Neural cell (in vitro differentiated cells): Measurements from ENCODE around the gene FANCI. TPM values are rescaled to one million over a fixed set of nuclear protein-coding genes. Genes with fewer than 3 reads are reported as not detected.

Source experiments
- H2AFZ ChIP-seq: fragments of 200-600, 300-800 bp; sonication (generic), shearing (Covaris generic); 2 replicates; pipeline ENCODE4 v1.6.0; 2014; ENCODE audit warnings: low read depth, mild to moderate bottlenecking, antibody characterized with exemption, low read length, moderate library complexity
- H3F3A ChIP-seq: fragments of 200-600 bp; shearing (Covaris generic); 2 replicates; pipeline ENCODE4 v1.6.1; 2016; ENCODE audit warnings: mild to moderate bottlenecking, moderate library complexity, mixed read lengths, antibody characterized with exemption, low read length; ENCODE audit not compliant: insufficient read depth, poor library complexity, severe bottlenecking
- H3K27ac ChIP-seq: fragments of 200-600, 300-800 bp; sonication (generic), shearing (Covaris generic); 2 replicates; pipeline ENCODE4 v1.5.1; 2014; ENCODE audit warnings: mild to moderate bottlenecking, low read length, moderate library complexity
- H3K27me3 ChIP-seq: fragments of 300-800, 200-600 bp; sonication (generic), shearing (Covaris generic); 2 replicates; pipeline ENCODE4 v1.6.0; 2014; ENCODE audit warnings: mild to moderate bottlenecking, low read depth, low read length, moderate library complexity; ENCODE audit not compliant: insufficient read depth
- H3K36me3 ChIP-seq: fragments of 300-800, 200-600 bp; sonication (generic), shearing (Covaris generic); 2 replicates; pipeline ENCODE4 v1.5.1; 2014; ENCODE audit warnings: mild to moderate bottlenecking, antibody characterized with exemption, low read length, moderate library complexity; ENCODE audit not compliant: insufficient read depth
- H3K4me2 ChIP-seq: fragments of 300-800, 200-600 bp; sonication (generic), shearing (Covaris generic); 2 replicates; pipeline ENCODE4 v1.6.0; 2014; ENCODE audit warnings: mild to moderate bottlenecking, low read length
- H3K4me3 ChIP-seq: fragments of 300-800, 200-600 bp; sonication (generic), shearing (Covaris generic); 2 replicates; pipeline ENCODE4 v1.5.1; 2014; ENCODE audit warnings: mild to moderate bottlenecking, low read length, moderate library complexity
- H3K79me2 ChIP-seq: fragments of 200-600 bp; shearing (Covaris generic); replicated peaks from 2 replicates; pipeline ENCODE4 v1.6.0; 2014; ENCODE audit warnings: mild to moderate bottlenecking, low read length, moderate library complexity; ENCODE audit not compliant: insufficient read depth
- H3K9ac ChIP-seq: fragments of 300-800, 200-600 bp; sonication (generic), shearing (Covaris generic); 2 replicates; pipeline ENCODE4 v1.6.1; 2016; ENCODE audit warnings: mild to moderate bottlenecking, low read length, mixed read lengths
- H3K9me2 ChIP-seq: fragments of 200-600 bp; shearing (Covaris generic); 2 replicates; pipeline ENCODE4 v1.6.1; 2016; ENCODE audit warnings: mild to moderate bottlenecking, low read length, mixed read lengths; ENCODE audit not compliant: insufficient read depth
- H3K9me3 ChIP-seq: fragments of 200-600, 300-800 bp; sonication (generic), shearing (Covaris generic); 2 replicates; pipeline ENCODE4 v1.6.1; 2016; ENCODE audit warnings: mild to moderate bottlenecking, mixed run types, low read length, moderate library complexity, mixed read lengths
- H4K20me1 ChIP-seq: fragments of 200-600 bp; shearing (Covaris generic); 2 replicates; pipeline ENCODE4 v1.6.1; 2016; ENCODE audit warnings: mild to moderate bottlenecking, mixed run types; ENCODE audit not compliant: insufficient read depth
- EP300 ChIP-seq: fragments of 450-650 bp; conservative IDR thresholded peaks from 2 replicates; pipeline ENCODE4 v1.6.1; 2014; ENCODE audit warnings: antibody characterized with exemption, mild to moderate bottlenecking, moderate library complexity; ENCODE audit not compliant: poor library complexity, severe bottlenecking
- EZH2 ChIP-seq: fragments of 200-600, 300-800 bp; shearing (Covaris generic), sonication (generic); IDR thresholded peaks from 2 replicates; pipeline ENCODE4 v1.6.1; 2014; ENCODE audit warnings: antibody characterized with exemption, low read length, borderline replicate concordance, mild to moderate bottlenecking; ENCODE audit not compliant: insufficient read depth, poor library complexity, severe bottlenecking
- MXI1 ChIP-seq: fragments of 450-650 bp; conservative IDR thresholded peaks from 2 replicates; pipeline ENCODE4 v1.6.1; 2014; ENCODE audit warnings: antibody characterized with exemption, mild to moderate bottlenecking; ENCODE audit not compliant: poor library complexity, severe bottlenecking
- POLR2AphosphoS5 ChIP-seq: IDR thresholded peaks from 2 replicates; pipeline ENCODE4 v1.6.1; 2012
- RAD21 ChIP-seq: fragments of 450-650 bp; conservative IDR thresholded peaks from 2 replicates; pipeline ENCODE4 v1.6.1; 2014; ENCODE audit warnings: antibody characterized with exemption, mild to moderate bottlenecking, moderate library complexity
- SMC3 ChIP-seq: fragments of 450-650 bp; conservative IDR thresholded peaks from 2 replicates; pipeline ENCODE4 v1.6.1; 2014; ENCODE audit warnings: antibody characterized with exemption, mild to moderate bottlenecking, moderate library complexity; ENCODE audit not compliant: poor library complexity
- TAF1 ChIP-seq: IDR thresholded peaks from 2 replicates; pipeline ENCODE4 v1.6.1; 2012; ENCODE audit warnings: low read depth
- polyA plus RNA-seq: library from polyadenylated mRNA; depleted of rRNA; stranded (reverse); fragments of >200 nt; gene quantifications from 2 replicates; pipeline ENCODE4 v1.2.3, GENCODE V29; 2014
- TF ChIP-seq, protein P1 (sequence below): IDR thresholded peaks from 2 replicates; pipeline ENCODE4 v1.6.1; 2012; ENCODE audit warnings: borderline replicate concordance
- TF ChIP-seq, protein P2 (sequence below): fragments of 450-650 bp; IDR thresholded peaks from 2 replicates; pipeline ENCODE4 v1.5.1; 2014; ENCODE audit warnings: antibody characterized with exemption, mild to moderate bottlenecking, moderate library complexity; ENCODE audit not compliant: poor library complexity, severe bottlenecking

FANCI gene
- polyA plus RNA-seq, 1 donor from 2014 or later: 5.4 TPM

DNA sequence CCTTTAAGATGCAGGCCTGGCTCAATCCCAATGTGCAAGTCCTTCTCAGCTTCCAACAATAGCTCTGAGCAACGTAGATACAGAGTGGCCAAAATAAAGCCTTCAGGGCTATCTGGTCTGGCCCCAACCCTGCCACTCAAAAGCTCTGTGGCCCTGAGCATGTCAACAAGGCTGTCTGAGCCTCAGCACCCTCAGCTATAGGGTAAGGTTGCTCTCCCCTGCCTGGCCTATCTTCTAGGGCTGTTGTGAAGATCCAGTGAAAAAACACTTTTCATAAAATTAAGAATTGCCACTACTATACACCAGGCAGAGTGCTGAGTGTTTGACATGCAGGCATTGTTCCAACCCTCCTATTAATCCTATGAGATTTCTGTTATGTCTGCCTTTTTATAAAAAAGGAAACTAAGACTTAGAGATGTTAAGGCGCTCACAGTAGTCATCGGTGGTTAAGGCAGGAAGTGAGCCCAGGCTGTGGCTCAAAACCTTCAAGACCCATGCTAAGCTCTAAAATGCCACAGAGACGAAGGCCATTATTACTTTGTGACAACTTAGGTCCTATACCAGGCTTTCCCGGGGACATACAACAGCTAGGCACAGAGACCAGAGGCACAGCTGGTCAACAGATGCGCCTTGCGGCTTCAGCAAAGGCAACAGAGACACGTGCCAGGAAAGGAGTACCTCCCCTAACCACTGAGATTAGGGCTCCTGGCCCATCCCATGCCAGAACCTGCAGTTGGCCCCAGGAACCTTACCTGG is 85.7 kb downstream of the FANCI start:
- H3K36me3 ChIP-seq: peaks cover 9% of the 10 kb centered on the region
- TF ChIP-seq, protein P1, sequence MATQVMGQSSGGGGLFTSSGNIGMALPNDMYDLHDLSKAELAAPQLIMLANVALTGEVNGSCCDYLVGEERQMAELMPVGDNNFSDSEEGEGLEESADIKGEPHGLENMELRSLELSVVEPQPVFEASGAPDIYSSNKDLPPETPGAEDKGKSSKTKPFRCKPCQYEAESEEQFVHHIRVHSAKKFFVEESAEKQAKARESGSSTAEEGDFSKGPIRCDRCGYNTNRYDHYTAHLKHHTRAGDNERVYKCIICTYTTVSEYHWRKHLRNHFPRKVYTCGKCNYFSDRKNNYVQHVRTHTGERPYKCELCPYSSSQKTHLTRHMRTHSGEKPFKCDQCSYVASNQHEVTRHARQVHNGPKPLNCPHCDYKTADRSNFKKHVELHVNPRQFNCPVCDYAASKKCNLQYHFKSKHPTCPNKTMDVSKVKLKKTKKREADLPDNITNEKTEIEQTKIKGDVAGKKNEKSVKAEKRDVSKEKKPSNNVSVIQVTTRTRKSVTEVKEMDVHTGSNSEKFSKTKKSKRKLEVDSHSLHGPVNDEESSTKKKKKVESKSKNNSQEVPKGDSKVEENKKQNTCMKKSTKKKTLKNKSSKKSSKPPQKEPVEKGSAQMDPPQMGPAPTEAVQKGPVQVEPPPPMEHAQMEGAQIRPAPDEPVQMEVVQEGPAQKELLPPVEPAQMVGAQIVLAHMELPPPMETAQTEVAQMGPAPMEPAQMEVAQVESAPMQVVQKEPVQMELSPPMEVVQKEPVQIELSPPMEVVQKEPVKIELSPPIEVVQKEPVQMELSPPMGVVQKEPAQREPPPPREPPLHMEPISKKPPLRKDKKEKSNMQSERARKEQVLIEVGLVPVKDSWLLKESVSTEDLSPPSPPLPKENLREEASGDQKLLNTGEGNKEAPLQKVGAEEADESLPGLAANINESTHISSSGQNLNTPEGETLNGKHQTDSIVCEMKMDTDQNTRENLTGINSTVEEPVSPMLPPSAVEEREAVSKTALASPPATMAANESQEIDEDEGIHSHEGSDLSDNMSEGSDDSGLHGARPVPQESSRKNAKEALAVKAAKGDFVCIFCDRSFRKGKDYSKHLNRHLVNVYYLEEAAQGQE: no peak
- no peaks in the 10 kb centered on the region for H3K9me3 ChIP-seq
- H3K9me2 ChIP-seq: no peaks in the 10 kb centered on the region
- no peak overlapping the region for H2AFZ ChIP-seq
- H3K4me2 ChIP-seq: no peak overlapping the region
- no peak overlapping the region for H3K27ac ChIP-seq
- no peak overlapping the region for H3K9ac ChIP-seq
- peaks cover 3% of the 10 kb centered on the region for H4K20me1 ChIP-seq
- peaks cover 16% of the 10 kb centered on the region for H3K79me2 ChIP-seq
- H3K27me3 ChIP-seq: no peaks in the 10 kb centered on the region
- H3F3A ChIP-seq: no peaks in the 10 kb centered on the region
- H3K4me3 ChIP-seq: no peak overlapping the region

DNA sequence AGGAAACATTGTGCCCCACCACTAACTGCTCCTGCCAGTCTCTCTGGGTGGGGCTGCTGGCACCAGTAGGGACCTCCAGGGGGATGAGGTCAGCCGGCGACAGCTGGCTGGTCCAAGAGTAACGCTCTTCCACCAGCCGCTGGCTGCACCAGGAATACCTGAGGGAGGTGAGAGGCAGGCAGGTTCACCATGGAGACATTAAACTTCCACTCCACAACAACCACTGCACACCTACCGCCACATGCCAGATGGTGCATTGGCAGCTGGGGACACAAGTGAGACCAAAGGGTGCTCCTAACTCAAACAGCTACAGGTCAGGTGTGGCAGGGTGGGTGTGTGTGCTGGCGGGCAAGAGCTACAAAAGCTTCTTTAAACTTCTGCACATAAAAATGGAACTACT is 86.3 kb downstream of the FANCI start:
- peaks cover 3% of the 10 kb centered on the region for H4K20me1 ChIP-seq
- peaks cover 16% of the 10 kb centered on the region for H3K79me2 ChIP-seq
- TF ChIP-seq EP300 (no peak), SMC3 (no peak), MXI1 (no peak), EZH2 (no peak), POLR2AphosphoS5 (no peak), RAD21 (no peak), TAF1 (no peak)
- TF ChIP-seq, protein P2, sequence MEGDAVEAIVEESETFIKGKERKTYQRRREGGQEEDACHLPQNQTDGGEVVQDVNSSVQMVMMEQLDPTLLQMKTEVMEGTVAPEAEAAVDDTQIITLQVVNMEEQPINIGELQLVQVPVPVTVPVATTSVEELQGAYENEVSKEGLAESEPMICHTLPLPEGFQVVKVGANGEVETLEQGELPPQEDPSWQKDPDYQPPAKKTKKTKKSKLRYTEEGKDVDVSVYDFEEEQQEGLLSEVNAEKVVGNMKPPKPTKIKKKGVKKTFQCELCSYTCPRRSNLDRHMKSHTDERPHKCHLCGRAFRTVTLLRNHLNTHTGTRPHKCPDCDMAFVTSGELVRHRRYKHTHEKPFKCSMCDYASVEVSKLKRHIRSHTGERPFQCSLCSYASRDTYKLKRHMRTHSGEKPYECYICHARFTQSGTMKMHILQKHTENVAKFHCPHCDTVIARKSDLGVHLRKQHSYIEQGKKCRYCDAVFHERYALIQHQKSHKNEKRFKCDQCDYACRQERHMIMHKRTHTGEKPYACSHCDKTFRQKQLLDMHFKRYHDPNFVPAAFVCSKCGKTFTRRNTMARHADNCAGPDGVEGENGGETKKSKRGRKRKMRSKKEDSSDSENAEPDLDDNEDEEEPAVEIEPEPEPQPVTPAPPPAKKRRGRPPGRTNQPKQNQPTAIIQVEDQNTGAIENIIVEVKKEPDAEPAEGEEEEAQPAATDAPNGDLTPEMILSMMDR: no peak
- TF ChIP-seq, protein P1: no peak
- H3K9me3 ChIP-seq: no peaks in the 10 kb centered on the region
- H3K36me3 ChIP-seq: peaks cover 9% of the 10 kb centered on the region
- H3K4me3 ChIP-seq: no peak overlapping the region
- H3K27me3 ChIP-seq: no peaks in the 10 kb centered on the region
- no peak overlapping the region for H2AFZ ChIP-seq
- H3K27ac ChIP-seq: no peak overlapping the region
- no peak overlapping the region for H3K4me2 ChIP-seq
- H3K9me2 ChIP-seq: no peaks in the 10 kb centered on the region
- H3F3A ChIP-seq: no peaks in the 10 kb centered on the region
- no peak overlapping the region for H3K9ac ChIP-seq
